Mucosa of gallbladder (tissue), 1 donor: ENCODE data around the gene THSD7B. TPM values are rescaled to one million over a fixed set of nuclear protein-coding genes. Genes with fewer than 3 reads are reported as not detected.
"Not testable (repeated sequence)": the region's sequence is repeated elsewhere in the genome, so short reads cannot be mapped to it uniquely, and the experiment has no call there.

Experiments used
- DNase-seq: peaks from one replicate; pipeline ENCODE4 v3.0.0-alpha.2; 2020; ENCODE audit warnings: low spot score
- total RNA-seq: library from RNA; stranded (reverse); gene quantifications from one replicate; pipeline ENCODE4 v1.2.1, GENCODE V29; 2021
- donor health status: DM: no; HTN: no; CAD: no.

The THSD7B gene
- total RNA-seq, 1 donor from 2014 or later: 0.75 TPM

DNA sequence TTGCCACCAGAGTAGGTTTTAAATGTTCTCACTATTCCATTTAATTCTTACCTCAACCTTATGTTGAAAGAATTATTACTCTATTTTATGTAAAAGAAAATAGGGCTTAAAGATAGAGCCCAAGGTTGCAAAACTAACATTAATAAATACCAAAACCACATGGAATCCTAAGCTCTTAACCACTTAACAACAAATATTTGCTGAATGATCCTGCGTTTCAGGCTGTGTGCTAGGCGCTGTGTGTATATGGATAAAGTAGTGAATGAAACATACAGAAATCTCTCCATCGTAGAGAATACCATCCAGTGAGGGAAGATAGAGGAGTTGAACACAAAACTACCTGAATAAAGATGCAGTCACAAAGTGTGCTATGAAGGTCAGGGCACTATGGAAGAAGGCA, 485.1 kb downstream of the THSD7B start:
- no peak for DNase-seq

DNA sequence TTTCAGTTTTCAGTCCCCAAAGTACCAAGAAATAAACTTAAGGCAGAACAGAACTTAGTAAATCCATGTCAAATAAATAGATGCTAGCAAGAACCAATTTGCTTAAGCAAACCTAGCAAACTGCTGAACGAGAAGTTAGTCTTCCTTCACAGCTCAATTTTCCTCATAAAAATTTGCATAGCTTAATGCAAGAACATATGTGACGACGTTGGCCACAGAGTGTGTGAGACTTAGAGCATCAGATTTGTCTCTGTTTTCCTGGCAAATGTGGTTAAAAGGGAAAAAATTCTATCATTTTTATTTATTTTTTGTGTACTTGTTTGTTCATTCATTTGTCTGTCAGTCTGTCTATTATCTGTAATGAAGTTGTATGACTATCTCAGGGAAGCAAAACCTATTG, 485.7 kb downstream of the THSD7B start:
- DNase-seq: no peak

DNA sequence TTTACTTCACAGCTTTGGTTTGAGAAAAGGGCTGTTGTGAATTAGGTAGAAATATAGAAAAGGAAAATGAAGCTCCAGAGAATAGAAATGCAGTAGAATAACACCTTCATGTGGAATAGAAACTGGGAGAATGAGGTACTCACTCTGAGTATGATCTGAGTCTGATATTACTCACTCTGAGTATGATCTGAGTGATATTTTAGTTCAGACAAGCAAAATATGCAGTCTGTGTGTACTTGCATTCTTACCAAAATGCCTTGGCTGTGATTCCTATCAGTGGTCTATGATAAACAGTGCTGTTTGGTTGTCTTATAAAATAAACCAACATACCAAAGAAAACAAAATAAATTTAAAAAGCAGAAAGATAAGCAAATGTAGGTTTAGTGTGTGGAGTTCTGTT, 487.6 kb downstream of the THSD7B start:
- no peak for DNase-seq

- no peak for DNase-seq
Observed at GRCh38 chr2:137254052-137254451, 488.7 kb downstream of the THSD7B start.

DNA sequence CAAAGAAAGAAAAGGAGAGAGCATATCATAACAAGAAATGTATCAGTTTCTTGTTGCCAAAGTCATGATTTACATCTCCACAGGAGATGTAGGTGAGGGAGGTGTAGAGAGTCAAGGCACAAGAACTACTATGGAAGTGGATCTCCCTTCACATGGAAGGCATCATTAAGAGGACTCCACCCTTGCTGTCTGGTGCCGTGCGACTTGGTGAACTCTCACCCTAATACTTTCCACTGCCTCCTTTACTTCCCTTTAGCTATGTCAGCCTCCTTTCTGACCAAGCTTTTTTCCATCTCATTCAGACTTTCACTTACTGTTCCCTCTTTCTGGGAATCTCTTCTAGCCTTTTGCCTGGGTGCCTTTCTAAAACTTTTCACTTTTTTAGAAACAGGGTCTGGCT, 490.0 kb downstream of the THSD7B start:
- no peak for DNase-seq

DNA sequence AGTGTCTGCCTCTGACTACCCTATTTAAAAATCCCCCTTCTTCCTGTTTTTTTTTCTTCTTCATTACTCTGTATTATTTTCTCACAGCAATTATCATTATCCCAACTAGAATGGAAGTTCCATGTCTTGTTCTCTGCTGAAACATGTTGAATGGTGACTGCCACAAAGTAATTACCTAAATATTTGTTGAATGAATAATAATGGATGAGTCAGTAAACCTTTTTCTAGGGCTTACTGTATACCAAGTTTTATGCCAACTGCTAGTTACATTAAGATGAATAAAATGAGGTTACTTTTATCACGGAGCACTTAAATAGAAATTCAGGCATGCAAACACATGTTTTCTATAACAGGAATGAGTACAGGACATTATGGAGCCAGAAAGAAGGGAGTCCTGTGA, 490.6 kb downstream of the THSD7B start:
- no peak for DNase-seq

- DNase-seq: no peak
Observed at GRCh38 chr2:137261881-137262585, 496.7 kb downstream of the THSD7B start.

DNA sequence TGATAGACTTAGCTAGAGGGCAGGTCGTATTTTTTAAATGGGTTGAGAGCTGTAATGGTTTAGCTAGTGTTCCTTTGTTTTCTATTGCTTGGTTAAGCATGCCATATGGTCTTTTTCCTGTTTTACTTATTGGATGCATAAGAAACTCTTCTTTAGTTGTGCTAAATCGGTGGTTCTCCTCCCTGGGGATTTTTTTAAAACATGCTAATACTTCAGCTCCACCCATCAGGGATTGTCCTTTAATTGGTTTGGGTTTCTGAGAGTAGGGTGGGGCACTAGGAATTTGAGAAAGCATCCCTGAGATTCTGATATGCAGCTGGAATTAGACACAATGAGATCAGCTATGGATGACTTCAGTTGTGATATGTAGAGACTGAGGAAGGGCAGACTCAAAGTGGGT, 497.2 kb downstream of the THSD7B start:
- DNase-seq: no peak

DNA sequence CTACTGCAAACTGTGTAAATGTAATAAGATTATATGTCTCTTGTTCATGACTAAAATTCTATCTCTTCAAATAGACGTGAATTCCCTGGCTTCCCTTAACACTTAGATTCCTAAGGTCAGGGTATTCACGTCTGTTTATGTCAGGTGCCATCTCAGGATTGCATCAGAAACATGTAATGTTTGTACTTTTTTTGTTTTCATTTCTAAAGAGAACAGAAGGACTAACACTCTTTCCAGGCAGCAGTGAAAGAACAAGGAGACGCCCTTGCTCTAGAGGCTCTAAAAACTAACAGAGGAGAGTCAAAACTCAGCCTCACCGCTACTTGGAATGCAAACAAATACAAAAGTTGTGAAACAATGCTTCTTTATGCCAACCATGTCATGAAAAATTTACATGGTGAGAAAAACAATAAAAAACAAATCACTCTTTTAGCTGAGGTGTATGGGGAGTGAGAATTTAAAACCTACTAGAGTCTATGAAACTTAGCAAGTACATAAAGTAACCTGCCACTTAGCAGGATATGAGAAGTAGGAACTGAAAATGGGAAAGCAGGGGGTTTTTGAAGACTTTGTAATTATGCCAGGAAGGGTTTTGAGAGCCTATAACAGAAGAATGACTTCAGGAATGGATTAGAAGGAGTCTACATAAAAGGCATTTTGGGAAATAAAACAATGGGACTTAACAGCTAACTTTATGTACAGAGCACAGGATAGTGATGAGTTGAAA, 522.7 kb downstream of the THSD7B start:
- no peak for DNase-seq

DNA sequence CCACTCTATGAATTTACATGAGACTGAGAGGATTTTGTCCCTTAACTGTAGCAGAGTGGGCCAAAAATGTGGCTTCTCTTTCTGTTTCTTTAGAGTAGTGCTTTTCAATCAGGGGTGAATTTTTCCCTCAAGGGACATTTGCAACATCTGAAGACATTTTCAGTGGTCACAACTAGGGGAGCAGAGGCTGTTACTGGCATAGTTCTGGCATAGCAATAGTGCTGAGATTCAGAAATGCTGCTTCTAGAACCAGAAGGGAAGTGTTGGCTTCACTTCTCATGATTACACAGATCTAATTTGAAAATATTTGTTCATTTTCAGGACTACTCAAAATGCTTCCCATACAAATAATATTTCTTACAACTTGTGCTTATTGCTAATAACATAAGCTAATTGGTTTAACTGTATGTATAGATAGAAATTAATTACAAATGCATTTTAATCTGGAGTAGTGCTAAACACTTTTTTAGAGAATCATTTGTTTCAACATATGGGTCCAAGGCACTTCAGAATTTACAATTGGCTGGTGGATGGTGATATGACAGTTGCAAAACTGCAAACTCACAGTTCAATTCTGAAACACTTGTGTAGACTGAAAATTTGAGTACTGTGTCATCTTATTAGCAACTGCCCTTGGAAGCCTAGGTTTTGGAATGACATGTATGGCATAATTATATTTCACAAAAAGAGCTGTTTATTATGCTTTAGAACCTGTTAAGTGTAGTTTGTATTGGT, 526.7 kb downstream of the THSD7B start:
- DNase-seq: no peak

- no peak for DNase-seq
Observed at GRCh38 chr2:137298377-137298776, 533.0 kb downstream of the THSD7B start.

DNA sequence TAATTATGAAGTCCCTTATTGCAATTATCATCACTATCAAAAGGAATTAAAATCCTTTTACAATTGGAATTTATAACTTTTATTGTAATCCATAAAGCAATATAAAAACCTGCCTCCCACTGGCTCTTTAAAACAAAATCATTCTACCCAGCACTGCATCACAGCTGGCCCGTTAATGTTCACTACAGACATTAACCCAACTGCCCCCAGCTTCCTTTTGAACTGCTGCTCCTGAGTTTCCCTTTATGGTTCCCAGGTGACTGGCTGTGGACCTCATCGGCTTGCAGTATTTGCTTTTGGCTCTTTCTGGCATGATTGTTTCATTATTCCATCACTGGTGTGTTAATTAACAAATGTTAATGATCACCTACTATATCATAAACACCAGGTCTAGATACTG, 535.6 kb downstream of the THSD7B start:
- DNase-seq: no peak

- DNase-seq: no peak
Observed at GRCh38 chr2:137302957-137303356, 537.6 kb downstream of the THSD7B start.

GRCh38 chr2:137316075-137316474, 550.7 kb downstream of the THSD7B start:
- DNase-seq: no peak

DNA sequence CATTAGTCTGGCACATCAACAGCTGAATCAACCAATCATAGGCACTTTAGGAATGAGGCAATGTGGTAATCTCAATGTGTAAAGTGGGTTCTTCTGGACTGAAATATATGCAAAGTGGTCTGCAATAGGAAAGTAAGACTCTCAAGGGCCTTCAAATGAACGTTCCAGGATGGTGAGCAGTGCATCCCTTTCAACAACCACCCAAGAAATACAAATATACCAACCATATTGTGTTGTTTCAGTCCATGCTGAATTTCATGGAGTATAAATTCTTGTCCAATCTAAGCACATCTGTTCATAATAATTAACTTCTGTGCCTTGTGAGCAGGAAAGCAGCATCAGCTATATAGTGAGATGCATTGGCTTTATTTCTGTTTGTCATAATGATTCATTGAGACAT, 556.2 kb downstream of the THSD7B start:
- no peak for DNase-seq

- not testable (repeated sequence) for DNase-seq
Observed at GRCh38 chr2:137331562-137331961, 566.2 kb downstream of the THSD7B start.

GRCh38 chr2:137333386-137334165, 568.2 kb downstream of the THSD7B start:
- no peak for DNase-seq

GRCh38 chr2:137336067-137336466, 570.7 kb downstream of the THSD7B start:
- DNase-seq: no peak

GRCh38 chr2:137339051-137339450, 573.7 kb downstream of the THSD7B start:
- no peak for DNase-seq

- DNase-seq: no peak
Observed at GRCh38 chr2:137345994-137346393, 580.6 kb downstream of the THSD7B start.

DNA sequence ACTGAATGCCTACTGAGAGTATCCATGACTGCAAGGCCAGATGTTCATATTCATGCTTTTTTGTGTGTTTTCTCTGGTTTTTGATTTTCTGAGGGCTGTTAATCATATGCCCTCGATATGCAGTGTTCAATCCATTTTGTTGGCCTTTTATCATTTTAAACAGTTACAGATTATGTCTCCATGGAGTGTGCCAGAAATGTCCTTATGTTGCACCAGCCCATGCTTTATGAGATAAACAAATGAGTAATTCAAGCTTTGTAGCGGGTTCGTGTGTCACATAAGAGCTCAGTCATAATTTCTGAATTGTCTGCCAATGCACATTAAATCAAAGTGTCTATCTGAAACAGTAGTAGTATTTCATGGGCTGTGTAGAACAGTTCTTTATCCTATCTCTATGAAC, 583.0 kb downstream of the THSD7B start:
- DNase-seq: no peak

GRCh38 chr2:137357634-137358033, 592.3 kb downstream of the THSD7B start:
- DNase-seq: no peak
